Measurements from ENCODE around the gene MYOC. TPM values are rescaled to one million over a fixed set of nuclear protein-coding genes. Genes with fewer than 3 reads are reported as not detected.
A peak's percentile ranks its signal among the peaks of the same experiment; 100 is the strongest.
"Not testable (repeated sequence)": the region's sequence is repeated elsewhere in the genome, so short reads cannot be mapped to it uniquely, and the experiment has no call there.

Gene MYOC
- total and polyA plus RNA-seq, 5 experiments from 2014 or later = not detected

DNA sequence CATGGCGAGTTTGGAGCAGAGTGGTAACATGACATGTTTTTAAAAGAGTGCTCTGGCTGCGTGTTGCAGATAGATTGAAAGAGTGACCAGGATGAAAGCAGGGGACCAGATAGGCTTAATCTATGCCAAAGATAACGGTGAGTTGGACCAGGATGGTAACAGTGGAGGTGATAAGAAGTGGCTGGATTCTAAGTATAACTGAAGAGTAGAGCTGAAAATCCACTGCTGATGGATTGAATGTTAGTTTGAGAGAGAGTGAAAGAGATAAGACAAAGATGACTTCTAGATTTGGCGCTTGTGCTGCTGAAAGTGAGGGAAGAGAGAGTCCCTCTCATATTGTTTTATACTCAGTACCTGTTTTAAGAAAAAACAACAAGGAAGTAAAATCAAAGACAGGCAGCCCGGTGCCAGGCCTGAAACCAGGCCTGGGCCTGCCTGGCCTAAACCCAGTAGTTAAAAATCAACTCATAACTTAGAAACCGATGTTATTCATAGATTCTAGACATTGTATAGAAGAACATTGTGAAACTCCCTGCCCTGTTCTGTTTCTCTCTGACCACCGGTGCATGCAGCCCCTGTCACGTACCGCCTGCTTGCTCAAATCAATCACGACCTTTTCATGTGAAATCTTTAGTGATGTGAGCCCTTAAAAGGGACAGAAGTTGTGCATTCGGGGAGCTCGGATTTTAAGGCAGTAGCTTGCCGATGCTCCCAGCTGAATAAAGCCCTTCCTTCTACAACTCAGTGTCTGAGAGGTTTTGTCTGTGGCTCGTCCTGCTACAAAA lies 37.2 kb downstream of the MYOC start:
- ATAC-seq, H3K27me3 Mint-ChIP-seq, DNase-seq, H3K4me1 Mint-ChIP-seq, H3K9me3 Mint-ChIP-seq, H3K4me3 Mint-ChIP-seq, H3K27ac Mint-ChIP-seq, H3K36me3 Mint-ChIP-seq, POLR2A ChIA-PET: not testable (repeated sequence)

DNA sequence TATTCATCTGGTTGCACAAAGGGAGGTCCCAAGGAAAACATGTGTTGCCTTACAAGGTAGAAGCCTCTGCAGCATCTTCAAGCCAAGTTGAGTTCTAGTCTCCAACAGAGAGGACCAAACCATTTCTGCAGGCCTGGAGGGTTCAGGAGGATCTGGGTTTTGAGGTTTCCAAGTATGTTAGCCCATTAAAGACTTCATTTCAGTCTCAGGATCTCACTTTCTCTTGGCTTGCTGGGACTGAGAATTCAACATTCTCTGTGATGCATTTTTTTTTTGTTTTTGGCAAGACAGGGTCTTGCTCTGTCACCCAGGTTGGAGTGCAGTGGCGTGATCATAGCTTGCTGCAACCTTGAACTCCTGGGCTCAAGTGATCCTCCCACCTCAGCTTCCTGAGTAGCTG lies 39.2 kb downstream of the MYOC start:
- DNase-seq (no peak), ATAC-seq (no peak)
- Mint-ChIP-seq H3K36me3 (no peaks in the 10 kb centered on the region), H3K4me1 (no peaks in the 10 kb centered on the region), H3K4me3 (no peak overlapping the region), H3K9me3 (no peaks in the 10 kb centered on the region), H3K27me3 (peaks cover 0 to 5% (median 0%) of the 10 kb centered on the region in 5 donors), H3K27ac (no peak overlapping the region)
- POLR2A ChIA-PET = no interaction called here

DNA sequence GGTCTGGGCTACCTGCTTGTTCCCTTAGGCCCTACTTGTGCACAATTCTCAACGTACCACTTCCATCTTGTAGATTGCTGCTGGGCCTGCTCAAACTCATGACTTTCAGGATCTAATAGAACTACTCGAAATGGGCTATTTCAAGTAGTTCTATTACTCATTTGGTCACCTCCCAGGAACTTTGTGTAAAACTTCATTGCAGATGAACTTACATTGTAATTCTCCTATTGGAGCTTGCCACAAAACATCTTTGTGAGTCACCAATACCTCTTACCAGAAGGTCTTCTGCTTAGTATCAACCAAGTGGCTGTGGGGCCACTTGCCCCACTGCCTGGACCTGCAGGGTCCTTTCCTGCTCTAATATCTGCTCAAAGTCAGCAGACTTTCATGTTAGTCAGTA lies 41.2 kb downstream of the MYOC start:
- ATAC-seq (no peak), DNase-seq (no peak)
- H3K4me1 Mint-ChIP-seq = peaks cover 0 to 2% (median 0%) of the 10 kb centered on the region in 4 donors
- H3K27ac Mint-ChIP-seq = no peak overlapping the region
- POLR2A ChIA-PET = no interaction called here
- no peaks in the 10 kb centered on the region for H3K36me3 Mint-ChIP-seq
- H3K9me3 Mint-ChIP-seq = no peaks in the 10 kb centered on the region
- H3K27me3 Mint-ChIP-seq = peaks cover 0 to 5% (median 0%) of the 10 kb centered on the region in 5 donors
- no peak overlapping the region for H3K4me3 Mint-ChIP-seq

DNA sequence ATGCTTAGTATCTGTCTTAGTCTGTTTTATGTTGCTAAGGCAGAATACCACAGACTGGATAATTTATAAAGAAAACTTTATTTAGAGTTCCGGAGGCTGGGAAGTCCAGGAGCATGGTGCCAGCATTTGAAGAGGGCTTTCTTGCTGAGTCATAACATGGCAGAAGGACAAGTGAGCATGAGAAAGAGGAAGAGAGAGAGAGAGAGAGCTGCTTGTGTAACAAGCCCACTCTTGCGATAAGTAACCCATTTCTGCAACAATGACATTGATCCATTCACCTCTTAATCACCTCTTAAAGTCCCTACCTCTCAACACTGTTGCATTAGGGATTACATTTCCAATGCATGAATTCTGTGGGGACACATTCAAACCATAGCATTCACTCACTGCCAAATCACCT lies 42.1 kb downstream of the MYOC start:
- no peaks in the 10 kb centered on the region for H3K9me3 Mint-ChIP-seq
- no peak overlapping the region for H3K27ac Mint-ChIP-seq
- no peak for DNase-seq
- no peak overlapping the region for H3K4me3 Mint-ChIP-seq
- ATAC-seq = no peak
- POLR2A ChIA-PET = no interaction called here
- peaks cover 0 to 5% (median 0%) of the 10 kb centered on the region in 5 donors for H3K27me3 Mint-ChIP-seq
- H3K36me3 Mint-ChIP-seq = no peaks in the 10 kb centered on the region
- peaks cover 0 to 2% (median 0%) of the 10 kb centered on the region in 4 donors for H3K4me1 Mint-ChIP-seq

DNA sequence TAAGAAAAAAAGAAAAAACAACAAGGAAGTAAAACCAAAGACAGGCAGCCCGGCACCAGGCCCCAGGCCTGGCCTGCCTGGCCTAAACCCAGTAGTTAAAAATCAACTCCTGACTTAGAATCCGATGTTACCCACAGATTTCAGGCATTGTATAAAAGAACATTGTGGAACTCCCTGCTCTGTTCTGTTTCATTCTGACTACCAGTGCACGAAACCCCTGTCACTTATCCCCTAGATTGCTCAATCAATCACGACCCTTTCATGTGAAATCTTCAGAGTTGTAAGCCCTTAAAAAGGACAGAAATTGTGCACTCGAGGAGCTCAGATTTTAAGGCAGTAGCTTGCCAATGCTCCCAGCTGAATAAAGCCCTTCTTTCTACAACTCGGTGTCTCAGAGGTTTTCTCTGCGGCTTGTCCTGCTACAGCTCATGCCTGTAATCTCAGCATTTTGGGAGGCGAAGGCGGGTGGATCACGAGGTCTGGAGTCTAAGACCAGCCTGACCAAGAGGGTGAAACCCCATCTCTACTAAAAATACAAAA lies 46.0 kb downstream of the MYOC start:
- POLR2A ChIA-PET = no interaction called here
- ATAC-seq = no peak
- Mint-ChIP-seq H3K27me3 (peaks cover 0 to 5% (median 0%) of the 10 kb centered on the region in 5 donors), H3K9me3 (no peaks in the 10 kb centered on the region), H3K36me3 (no peaks in the 10 kb centered on the region), H3K27ac (no peak overlapping the region), H3K4me1 (peaks cover 0 to 2% (median under 1%) of the 10 kb centered on the region in 4 donors), H3K4me3 (no peak overlapping the region)
- no peak for DNase-seq

DNA sequence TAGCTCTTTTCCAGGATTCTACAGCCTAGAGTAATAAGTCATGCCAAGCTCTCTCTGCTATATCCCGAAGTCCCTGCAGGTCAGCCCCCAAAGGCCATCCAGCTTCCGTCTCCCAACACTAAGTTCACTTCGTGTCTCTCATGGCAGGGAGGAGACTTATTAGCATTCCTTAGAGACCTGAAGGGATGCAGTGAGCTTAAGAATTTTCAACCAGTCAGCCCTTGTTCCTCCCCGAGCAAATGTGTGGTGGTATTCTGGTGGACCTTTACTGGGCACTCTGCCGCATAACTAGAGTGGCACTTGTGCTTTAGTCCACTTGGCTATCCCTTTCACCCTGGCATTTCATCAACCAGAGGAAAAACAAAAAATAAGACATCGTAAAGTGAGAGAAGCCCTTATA lies 49.4 kb downstream of the MYOC start:
- ATAC-seq, POLR2A ChIA-PET, H3K9me3 Mint-ChIP-seq, H3K27me3 Mint-ChIP-seq, DNase-seq, H3K4me3 Mint-ChIP-seq, H3K4me1 Mint-ChIP-seq, H3K27ac Mint-ChIP-seq, H3K36me3 Mint-ChIP-seq: not testable (repeated sequence)

DNA sequence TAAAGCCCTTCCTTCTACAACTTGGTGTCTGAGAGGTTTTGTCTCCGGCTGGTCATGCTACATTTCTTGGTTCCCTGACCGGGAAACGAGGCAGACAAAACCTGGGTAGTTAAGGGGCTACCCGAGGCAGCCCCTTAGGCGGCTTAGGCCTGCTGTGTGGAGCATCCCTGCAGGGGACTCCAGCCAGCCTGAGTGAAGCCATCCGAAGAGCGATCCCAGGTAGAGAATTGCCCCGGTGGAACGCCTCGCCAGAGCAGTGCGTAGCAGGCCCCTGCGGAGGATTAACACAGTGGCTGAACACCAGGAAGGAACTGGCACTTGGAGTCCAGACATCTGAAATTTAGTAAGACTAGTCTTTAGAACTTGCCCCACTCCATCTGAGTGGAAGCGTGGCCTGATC lies 51.6 kb downstream of the MYOC start:
- Mint-ChIP-seq H3K4me3 (no peak overlapping the region), H3K36me3 (peaks cover 0 to 5% (median 0%) of the 10 kb centered on the region in 3 donors), H3K27me3 (no peaks in the 10 kb centered on the region), H3K4me1 (peaks cover 0 to 8% (median 2%) of the 10 kb centered on the region in 4 donors), H3K27ac (peak overlapping the region in 1 of 10 donors; percentile 32), H3K9me3 (peaks cover 0 to 9% (median 0%) of the 10 kb centered on the region in 9 donors)
- ATAC-seq (no peak), DNase-seq (no peak)
- POLR2A ChIA-PET = no interaction called here

DNA sequence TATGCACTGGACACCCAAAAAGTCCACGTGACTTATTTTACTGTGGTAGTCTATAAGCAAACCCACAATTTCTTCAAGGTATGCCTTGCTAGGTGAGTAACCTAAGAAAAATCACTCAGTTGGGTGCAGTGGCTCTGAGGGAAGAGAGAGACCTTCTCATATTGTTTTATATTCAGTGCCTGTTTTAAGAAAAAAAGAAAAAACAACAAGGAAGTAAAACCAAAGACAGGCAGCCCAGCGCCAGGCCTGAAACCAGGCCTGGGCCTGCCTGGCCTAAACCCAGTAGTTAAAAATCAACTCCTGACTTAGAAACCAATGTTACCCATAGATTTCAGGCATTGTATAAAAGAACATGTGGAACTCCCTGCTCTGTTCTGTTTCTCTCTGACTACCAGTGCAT lies 52.2 kb downstream of the MYOC start:
- H3K4me3 Mint-ChIP-seq, H3K27me3 Mint-ChIP-seq, H3K9me3 Mint-ChIP-seq, H3K36me3 Mint-ChIP-seq, ATAC-seq, DNase-seq, POLR2A ChIA-PET, H3K4me1 Mint-ChIP-seq, H3K27ac Mint-ChIP-seq: not testable (repeated sequence)

DNA sequence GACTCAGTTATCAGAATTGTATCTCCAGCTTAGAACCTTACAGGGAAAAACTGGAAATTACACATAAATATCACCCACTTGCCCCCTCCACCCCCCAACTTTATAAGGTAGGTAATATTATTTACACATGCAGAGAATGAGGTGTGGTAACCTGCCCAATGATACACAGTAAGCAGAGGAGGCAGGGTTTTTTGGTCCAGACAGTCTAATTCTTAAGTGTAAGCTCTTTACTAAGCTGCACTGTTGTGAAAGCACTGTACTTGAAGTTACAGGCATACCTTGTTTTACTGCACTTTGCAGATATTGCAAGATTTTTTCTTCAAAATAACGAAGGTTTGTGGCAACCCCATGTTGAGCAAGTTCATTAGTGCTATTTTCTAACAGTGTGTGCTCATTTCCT lies 55.3 kb downstream of the MYOC start:
- POLR2A ChIA-PET = no interaction called here
- no peak for DNase-seq
- ATAC-seq = no peak
- peaks cover 0 to 9% (median 0%) of the 10 kb centered on the region in 9 donors for H3K9me3 Mint-ChIP-seq
- H3K27ac Mint-ChIP-seq = peak overlapping the region in 2 of 10 donors; percentile 4 to 55
- no peaks in the 10 kb centered on the region for H3K27me3 Mint-ChIP-seq
- peaks cover 0 to 8% (median 2%) of the 10 kb centered on the region in 4 donors for H3K4me1 Mint-ChIP-seq
- no peak overlapping the region for H3K4me3 Mint-ChIP-seq
- peaks cover 0 to 24% (median 20%) of the 10 kb centered on the region in 3 donors for H3K36me3 Mint-ChIP-seq

DNA sequence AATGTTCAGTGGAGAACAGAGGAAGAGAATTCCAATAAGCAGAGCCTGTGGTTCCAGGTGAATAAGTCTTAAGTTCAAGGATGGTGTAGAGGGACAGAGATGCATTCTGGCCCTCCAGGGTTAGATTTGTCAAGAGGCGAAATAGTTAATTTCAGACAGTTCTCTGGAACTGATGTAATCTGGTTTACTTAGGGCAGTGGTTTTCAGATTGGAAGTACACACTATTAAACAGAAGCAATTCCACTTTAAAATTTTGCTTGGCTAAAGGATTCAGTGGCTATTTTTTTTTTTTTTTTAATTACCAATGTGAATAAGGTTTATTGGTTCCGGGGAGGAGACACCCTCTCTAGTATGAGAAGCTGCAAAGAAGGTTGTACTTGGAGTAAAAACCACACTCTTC lies 55.8 kb downstream of the MYOC start:
- H3K27me3 Mint-ChIP-seq = no peaks in the 10 kb centered on the region
- H3K27ac Mint-ChIP-seq = peak overlapping the region in 5 of 10 donors; percentile 7 to 30 (median 13)
- peaks cover 0 to 9% (median 0%) of the 10 kb centered on the region in 9 donors for H3K9me3 Mint-ChIP-seq
- ATAC-seq (no peak), DNase-seq (no peak)
- H3K4me1 Mint-ChIP-seq = peaks cover 0 to 8% (median 2%) of the 10 kb centered on the region in 4 donors
- POLR2A ChIA-PET = no interaction called here
- peaks cover 0 to 29% (median 23%) of the 10 kb centered on the region in 3 donors for H3K36me3 Mint-ChIP-seq
- H3K4me3 Mint-ChIP-seq = no peak overlapping the region

DNA sequence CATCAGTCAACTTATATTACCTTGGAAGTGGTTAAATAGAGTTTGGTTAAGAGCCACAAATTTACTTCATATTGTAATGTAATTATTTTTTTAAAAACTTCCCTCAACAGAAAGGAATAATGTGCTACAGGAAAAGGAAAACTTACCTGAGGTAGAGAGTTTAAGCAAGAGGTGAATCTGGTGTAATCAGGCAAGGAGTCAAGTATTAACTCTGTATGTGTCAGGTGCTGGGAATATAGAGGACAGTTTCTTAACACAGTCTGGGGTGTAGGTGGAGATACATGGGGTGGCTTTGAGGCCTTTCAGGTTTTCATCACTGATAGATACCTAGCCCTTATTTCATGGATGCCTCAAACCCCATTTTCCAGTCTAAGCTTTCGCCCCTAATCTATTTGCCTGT lies 56.4 kb downstream of the MYOC start:
- H3K36me3 Mint-ChIP-seq = peaks cover 0 to 35% (median 29%) of the 10 kb centered on the region in 3 donors
- peak overlapping the region in 4 of 10 donors; percentile 4 to 15 (median 10) for H3K27ac Mint-ChIP-seq
- no peak for DNase-seq
- H3K4me1 Mint-ChIP-seq = peaks cover 0 to 4% (median under 1%) of the 10 kb centered on the region in 4 donors
- no peaks in the 10 kb centered on the region for H3K27me3 Mint-ChIP-seq
- peaks cover 0 to 9% (median 0%) of the 10 kb centered on the region in 9 donors for H3K9me3 Mint-ChIP-seq
- POLR2A ChIA-PET = no interaction called here
- no peak overlapping the region for H3K4me3 Mint-ChIP-seq
- no peak for ATAC-seq

DNA sequence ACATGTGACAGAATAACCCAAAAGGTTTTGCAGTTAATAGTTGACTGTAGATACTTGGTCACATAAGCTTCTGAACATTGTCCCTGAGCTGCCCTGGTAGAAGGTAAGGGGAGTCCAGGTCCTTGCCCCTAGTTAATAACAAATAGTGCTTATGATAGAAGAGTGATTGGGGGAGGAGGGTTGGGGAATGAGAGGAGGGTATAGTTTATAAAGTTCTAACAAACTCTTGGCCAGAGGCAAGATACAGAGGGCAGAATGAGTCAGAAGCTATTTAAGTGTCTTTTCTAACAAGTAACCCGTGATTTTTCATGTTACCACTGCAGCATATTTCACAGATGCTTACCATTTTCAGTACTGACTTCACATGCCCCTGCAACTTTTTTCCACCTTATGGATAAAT lies 57.2 kb downstream of the MYOC start:
- no peak for DNase-seq
- Mint-ChIP-seq H3K4me3 (peak overlapping the region in 1 of 10 donors; percentile 10), H3K9me3 (peaks cover 0 to 9% (median 0%) of the 10 kb centered on the region in 9 donors), H3K27ac (peak overlapping the region in 5 of 10 donors; percentile 28 to 62 (median 54)), H3K27me3 (no peaks in the 10 kb centered on the region), H3K36me3 (peaks cover 0 to 43% (median 33%) of the 10 kb centered on the region in 3 donors), H3K4me1 (peaks cover 0 to 4% (median under 1%) of the 10 kb centered on the region in 4 donors)
- no peak for ATAC-seq
- POLR2A ChIA-PET = no interaction called here

DNA sequence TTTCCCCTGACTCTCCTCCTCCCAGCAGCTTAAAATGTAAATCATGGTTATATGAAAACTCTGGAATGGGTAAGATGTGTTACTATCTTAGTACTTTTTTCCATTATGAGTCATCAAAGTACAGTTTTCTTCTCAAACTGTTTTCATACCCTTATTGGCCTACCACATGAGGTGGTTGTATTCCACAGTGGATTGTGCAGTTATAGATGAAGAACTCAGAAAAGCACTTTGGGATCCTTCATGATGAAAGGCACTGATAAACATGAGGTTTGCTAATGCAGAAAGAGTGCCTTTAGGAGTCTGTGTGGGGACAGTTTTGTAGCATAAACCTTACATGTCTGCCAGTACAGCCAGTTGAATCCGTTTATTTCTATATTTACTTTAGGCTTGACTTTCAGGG lies 62.5 kb downstream of the MYOC start:
- POLR2A ChIA-PET = no interaction called here
- ATAC-seq = no peak
- Mint-ChIP-seq H3K27ac (peak overlapping the region in 4 of 10 donors; percentile 19 to 68 (median 48)), H3K4me3 (no peak overlapping the region), H3K27me3 (no peaks in the 10 kb centered on the region), H3K9me3 (no peaks in the 10 kb centered on the region), H3K36me3 (peaks cover 0 to 92% (median 46%) of the 10 kb centered on the region in 3 donors), H3K4me1 (peaks cover 0 to 4% (median 0%) of the 10 kb centered on the region in 4 donors)
- DNase-seq = no peak

Data from naive thymus-derived CD8-positive, alpha-beta T cell (primary cell).